GM12878 (cell line): ENCODE measurements around the gene BRCA1. TPM values are rescaled to one million over a fixed set of nuclear protein-coding genes. Genes with fewer than 3 reads are reported as not detected.

Experiments used
- ATAC-seq: fragments of 200-7000 bp; cut with Tn5 transposase; 3 replicates; pipeline ENCODE4 v1.9.1; 2020; ENCODE audit warnings: mild to moderate bottlenecking, moderate library complexity
- BruUV-seq: library from RNA; stranded (reverse); fragments of 400-500 nt; replicated peaks from 2 replicates; lab custom pipeline; 2021; lab: Mats Ljungman, UMichigan
- CTCF ChIA-PET: fragments of 300-600 bp; sonication (Branson Sonifier 250); formaldehyde crosslinking; extraction: SDS; loops from one replicate; lab custom pipeline; 2021; ENCODE audit warnings: inconsistent platforms; lab: Yijun Ruan, JAX
- POLR2A ChIA-PET: fragments of 350-600 bp; formaldehyde crosslinking; extraction: SDS; loops from one replicate; lab custom pipeline; 2021; ENCODE audit warnings: inconsistent platforms; lab: Charles Lee
- RAD21 ChIA-PET: fragments of 300-600 bp; sonication (Branson Sonifier 250); formaldehyde crosslinking; loops from one replicate; lab custom pipeline; 2023; ENCODE audit warnings: antibody characterized with exemption; ENCODE audit not compliant: unreplicated experiment; lab: Charles Lee
- SMC1A ChIA-PET: fragments of 300-600 bp; sonication (Branson Sonifier 250); formaldehyde crosslinking; loops from one replicate; lab custom pipeline; 2023; ENCODE audit not compliant: unreplicated experiment, uncharacterized antibody; lab: Charles Lee
- DNase-seq: peaks from one replicate; pipeline ENCODE4 v3.0.0-alpha.2; 2011; ENCODE audit warnings: low read depth, low spot score
- FAIRE-seq: peaks from 3 replicates; lab custom pipeline; 2011; peaks lifted over from hg19 to GRCh38; lab: Jason Lieb, UNC
- H2AFZ ChIP-seq: 2 replicates; pipeline ENCODE4 v1.6.0; 2011; ENCODE audit warnings: low read depth, low read length, control low read depth; ENCODE audit not compliant: control insufficient read depth
- H3K27ac ChIP-seq: 2 replicates; pipeline ENCODE4 v1.5.1; 2011; ENCODE audit warnings: control low read depth; ENCODE audit not compliant: control insufficient read depth, insufficient read depth
- H3K27me3 ChIP-seq, 2 experiments: replicated peaks in 1 of 2; 2 replicates each; pipeline versions ENCODE4 v1.6.0 to v1.6.1; 2011; ENCODE audit warnings: low read length in 1 of 2; ENCODE audit not compliant: control insufficient read depth in 2 of 2, insufficient read depth in 2 of 2
- H3K36me3 ChIP-seq, 2 experiments: 2 replicates each; pipeline ENCODE4 v1.5.1; 2011; ENCODE audit warnings: low read length in 1 of 2; ENCODE audit not compliant: control insufficient read depth in 2 of 2, insufficient read depth in 2 of 2
- H3K4me1 ChIP-seq: 2 replicates; pipeline ENCODE4 v1.6.1; 2011; ENCODE audit warnings: mild to moderate bottlenecking, low read length, moderate library complexity, mixed read lengths; ENCODE audit not compliant: control insufficient read depth, insufficient read depth
- H3K4me2 ChIP-seq: 2 replicates; pipeline ENCODE4 v1.6.0; 2011; ENCODE audit warnings: control low read depth; ENCODE audit not compliant: control insufficient read depth, insufficient read depth
- H3K4me3 ChIP-seq: fragments of 200-600 bp; sonication (generic); 2 replicates; pipeline ENCODE4 v1.5.1; 2016
- H3K79me2 ChIP-seq: 2 replicates; pipeline ENCODE4 v1.6.0; 2011; ENCODE audit warnings: low read length; ENCODE audit not compliant: control insufficient read depth, insufficient read depth
- H3K9ac ChIP-seq: 2 replicates; pipeline ENCODE4 v1.8.0; 2011; ENCODE audit warnings: low read length, control low read depth, mixed read lengths; ENCODE audit not compliant: control insufficient read depth, insufficient read depth
- H3K9me3 ChIP-seq: replicated peaks from 3 replicates; pipeline ENCODE4 v1.5.1; 2011; ENCODE audit warnings: mild to moderate bottlenecking, low read length; ENCODE audit not compliant: control insufficient read depth, insufficient read depth
- H4K20me1 ChIP-seq: 2 replicates; pipeline ENCODE4 v1.6.0; 2011; ENCODE audit not compliant: control insufficient read depth, insufficient read depth
- CHD1 ChIP-seq: IDR thresholded peaks from 2 replicates; pipeline ENCODE4 v1.6.1; 2012; ENCODE audit warnings: low read depth, low read length, improper control_type of control experiment
- CTCF ChIP-seq, 3 experiments: IDR thresholded peaks in 2 of 3; conservative IDR thresholded peaks in 1 of 3; 2 replicates each; pipeline ENCODE4 v1.5.1; 2011; ENCODE audit warnings: low read depth in 3 of 3, low read length in 3 of 3, mild to moderate bottlenecking in 3 of 3, control low read depth in 2 of 3, moderate library complexity in 2 of 3, inconsistent platforms in 1 of 3, mixed read lengths in 1 of 3; ENCODE audit not compliant: control insufficient read depth in 2 of 3, insufficient read depth in 1 of 3; ENCODE audit errors: extremely low read depth in 1 of 3
- MEF2B ChIP-seq: fragments of 450-650 bp; IDR thresholded peaks from 2 replicates; pipeline ENCODE4 v1.6.1; 2018; ENCODE audit warnings: mild to moderate bottlenecking, moderate library complexity; ENCODE audit not compliant: partially characterized antibody, poor library complexity, severe bottlenecking
- NRF1 ChIP-seq: conservative IDR thresholded peaks from 2 replicates; pipeline ENCODE4 v1.6.1; 2011; ENCODE audit warnings: mild to moderate bottlenecking, low read depth, low read length, improper control_type of control experiment
- POLR2A ChIP-seq: IDR thresholded peaks from 2 replicates; pipeline ENCODE4 v1.6.1; 2011; ENCODE audit warnings: low read depth, mild to moderate bottlenecking, low read length
- PRDM15 ChIP-seq: fragments of 450-650 bp; formaldehyde crosslinking; IDR thresholded peaks from 2 replicates; pipeline ENCODE4 v1.4.0; 2020; ENCODE audit warnings: mild to moderate bottlenecking, moderate library complexity
- RELB ChIP-seq: fragments of 450-650 bp; IDR thresholded peaks from 2 replicates; pipeline ENCODE4 v1.6.1; 2017; ENCODE audit warnings: low read depth, mild to moderate bottlenecking, moderate library complexity
- STAT3 ChIP-seq: IDR thresholded peaks from 2 replicates; pipeline ENCODE4 v1.6.1; 2011; ENCODE audit warnings: low read depth, low read length, improper control_type of control experiment
- TAF1 ChIP-seq: IDR thresholded peaks from 2 replicates; pipeline ENCODE4 v1.6.1; 2011; ENCODE audit warnings: mild to moderate bottlenecking, low read depth, low read length, borderline replicate concordance
- TBL1XR1 ChIP-seq: IDR thresholded peaks from 2 replicates; pipeline ENCODE4 v1.6.1; 2012; ENCODE audit warnings: low read depth, low read length, improper control_type of control experiment
- YY1 ChIP-seq: IDR thresholded peaks from 2 replicates; pipeline ENCODE4 v1.6.1; 2011; ENCODE audit warnings: low read depth, mild to moderate bottlenecking, low read length
- ZNF24 ChIP-seq: fragments of 450-650 bp; IDR thresholded peaks from 2 replicates; pipeline ENCODE4 v1.6.1; 2017; ENCODE audit warnings: antibody characterized with exemption, mild to moderate bottlenecking
- WGBS: methylation state at CpG from one replicate; pipeline ENCODE4 v1.1.6; 2016; ENCODE audit warnings: low lambda C conversion rate; ENCODE audit not compliant: insufficient replicate concordance, insufficient coverage; ENCODE audit errors: missing lambda C conversion rate; 5-methylcytosine and 5-hydroxymethylcytosine counted together
- in situ Hi-C: fragments of 300-500 bp; cut with MboI; formaldehyde crosslinking; loops from 9 replicates; pipeline ENCODE4 v1.14.3; 2018; ENCODE audit warnings: mixed read lengths
- intact Hi-C: fragments of 100-400 bp; cut with micrococcal nuclease; formaldehyde crosslinking; loops from one replicate; pipeline ENCODE4 v1.14.2; 2022; ENCODE audit not compliant: unreplicated experiment
- polyA plus RNA-seq, 11 experiments: library from polyadenylated mRNA; depleted of rRNA in 4 of 11; unstranded in 6 of 11; stranded (reverse) in 5 of 11; fragments of >200 nt; fragmentation: Nextera tagmentation in 4 of 11; fragmentation: Illumina TruSeq in 1 of 11; extraction: Ambion mirVana in 4 of 11; extraction: Trizol in 1 of 11; gene quantifications; 1 replicate in 1 of 11; 2 replicates in 10 of 11; pipeline versions ENCODE4 v1.2.1 to v1.2.3, GENCODE V29; 2011 to 2016; ENCODE audit warnings: inconsistent platforms in 2 of 11, missing spikeins in 2 of 11, low read depth in 1 of 11
- total RNA-seq, 4 experiments: library from RNA; depleted of rRNA in 3 of 4; stranded (reverse); fragments of >200 nt in 3 of 4; fragmentation: Illumina TruSeq in 1 of 4; extraction: Trizol in 1 of 4; gene quantifications; 2 replicates each; pipeline versions ENCODE4 v1.2.1 to v1.2.3, GENCODE V29; 2013 to 2021

BRCA1 gene
- total and polyA plus RNA-seq, 10 of the 15 experiments (the other 5 are each of a cell fraction or from before 2014, with no cell fraction given), result 16.8 to 71.2 (median 44.2) TPM

DNA sequence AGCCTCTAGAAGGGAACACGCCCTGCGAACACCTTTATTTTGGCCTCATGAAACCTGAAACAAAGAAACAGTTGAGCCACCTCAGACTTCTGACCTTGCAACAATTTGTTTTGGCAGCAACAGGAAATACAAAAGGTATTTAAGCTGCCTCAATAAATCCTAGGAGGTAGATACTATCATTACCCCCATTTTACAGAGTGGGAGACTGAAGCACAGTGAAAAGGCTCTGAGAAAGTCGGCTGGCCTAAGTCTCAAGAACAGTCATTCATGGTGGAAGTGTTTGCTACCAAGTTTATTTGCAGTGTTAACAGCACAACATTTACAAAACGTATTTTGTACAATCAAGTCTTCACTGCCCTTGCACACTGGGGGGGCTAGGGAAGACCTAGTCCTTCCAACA lies 81.1 kb downstream of the BRCA1 start:
- no peak overlapping the region for H2AFZ ChIP-seq

More for the DNA sequence above, 81.1 kb downstream of the BRCA1 start:
- ATAC-seq (no peak), FAIRE-seq (no peak), DNase-seq (no peak)
- intact Hi-C loops, result no loop called here
- H4K20me1 ChIP-seq, result no peaks in the 10 kb centered on the region
- H3K9ac ChIP-seq, result no peak overlapping the region
- H3K36me3 ChIP-seq, result 0 out of 4 replicates have a peak, but pooled peaks cover 0 to 7% of the 10 kb centered on the region in 2 experiments
- no peaks in the 10 kb centered on the region for H3K79me2 ChIP-seq
- H3K4me2 ChIP-seq, result no peak overlapping the region
- ChIA-PET CTCF (interaction anchor here (1.2 kb wide), 1 partner anchor 15 kb away, joined by 3 read pairs; no protein-coding TSS in a partner anchor), RAD21 (no interaction called here), SMC1A (interaction anchor here (0.6 to 1.2 kb wide), 2 partner anchors 37 to 176 kb away, joined by 3 to 4 read pairs; no protein-coding TSS in a partner anchor), POLR2A (interaction anchor here (0.6 kb wide), 1 partner anchor 52 kb away, joined by 5 read pairs; no protein-coding TSS in a partner anchor)
- no peak for TF ChIP-seq YY1
- no peak for TF ChIP-seq PRDM15
- TF ChIP-seq TAF1, result no peak
- no peak for TF ChIP-seq STAT3
- no peak for TF ChIP-seq CHD1
- TF ChIP-seq POLR2A, result no peak
- no peak for TF ChIP-seq ZNF24
- TF ChIP-seq NRF1, result no peak
- no peak for TF ChIP-seq RELB
- TF ChIP-seq CTCF (IDR thresholded peaks at IDR 0.05 in 2 of 3, conservative IDR thresholded peaks at IDR 0.05 in 1 of 3; ENCODE audit: control insufficient read depth in 2 of 3, extremely low read depth in 1 of 3, insufficient read depth in 1 of 3, low read depth in 3 of 3, low read length in 3 of 3), result no peak
- no peak for TF ChIP-seq TBL1XR1
- no peak for TF ChIP-seq MEF2B
- H3K27ac ChIP-seq, result no peak overlapping the region
- H3K4me3 ChIP-seq, result no peak overlapping the region
- 74% methylated on average over 4 of the region's 4 CpGs for WGBS
- no TSS peak for BruUV-seq
- in situ Hi-C loops, result no loop called here
- no peaks in the 10 kb centered on the region for H3K27me3 ChIP-seq
- no peaks in the 10 kb centered on the region for H3K9me3 ChIP-seq
- H3K4me1 ChIP-seq, result no peaks in the 10 kb centered on the region
